K562 (cell line): ENCODE measurements around the gene PPIL1. TPM values are rescaled to one million over a fixed set of nuclear protein-coding genes. Genes with fewer than 3 reads are reported as not detected.

Experiments
- ATAC-seq: fragments of 200-7000 bp; cut with Tn5 transposase; 3 replicates; pipeline ENCODE4 v1.9.1; 2020; ENCODE audit warnings: moderate library complexity
- BruUV-seq: library from RNA; stranded (reverse); fragments of 400-500 nt; replicated peaks from 2 replicates; lab custom pipeline; 2021; lab: Mats Ljungman, UMichigan
- CTCF ChIA-PET: fragments of 300-600 bp; formaldehyde crosslinking; extraction: SDS; loops from one replicate; lab custom pipeline; 2021; ENCODE audit warnings: low intra/inter-chr PET ratio; lab: Yijun Ruan, JAX
- POLR2A ChIA-PET: fragments of 300-600, 350-650 bp; sonication (Branson Sonifier 250); formaldehyde crosslinking; extraction: SDS; loops from one replicate; lab custom pipeline; 2021; ENCODE audit warnings: antibody characterized with exemption, inconsistent platforms; lab: Yijun Ruan, JAX
- DNase-seq, 4 experiments: peaks; one replicate each; pipeline versions ENCODE4 v3.0.0 to v3.0.0-alpha.2; 2011 to 2018; ENCODE audit warnings: low spot score in 3 of 4, mixed read lengths in 3 of 4; ENCODE audit errors: extremely low read depth in 1 of 4
- FAIRE-seq: peaks from 2 replicates; lab custom pipeline; 2011; peaks lifted over from hg19 to GRCh38; lab: Jason Lieb, UNC
- H2AFZ ChIP-seq: 2 replicates; pipeline ENCODE4 v1.6.0; 2011; ENCODE audit warnings: low read depth, low read length, control low read depth, inconsistent platforms
- H3K27ac ChIP-seq: fragments of 200-600 bp; 3 replicates; pipeline ENCODE4 v1.8.0; 2011; ENCODE audit warnings: low read depth, mild to moderate bottlenecking, control low read depth, inconsistent platforms, low read length, moderate library complexity, mixed read lengths; ENCODE audit errors: extremely low read depth
- H3K27me3 ChIP-seq, 2 experiments: fragments of 300-600 bp in 1 of 2; 2 replicates in 1 of 2; 3 replicates in 1 of 2; pipeline versions ENCODE4 v1.6.0 to v1.8.0; 2011; ENCODE audit warnings: inconsistent platforms in 2 of 2, low read length in 2 of 2, mild to moderate bottlenecking in 1 of 2, mixed read lengths in 1 of 2, moderate library complexity in 1 of 2; ENCODE audit not compliant: control insufficient read depth in 2 of 2, insufficient read depth in 2 of 2
- H3K36me3 ChIP-seq: fragments of 300-600 bp; 3 replicates; pipeline ENCODE4 v1.8.0; 2011; ENCODE audit warnings: mild to moderate bottlenecking, low read length, inconsistent platforms; ENCODE audit not compliant: control insufficient read depth, insufficient read depth
- H3K4me1 ChIP-seq, 2 experiments: fragments of 200-600 bp in 1 of 2; replicated peaks in 1 of 2; 2 replicates in 1 of 2; 3 replicates in 1 of 2; pipeline versions ENCODE4 v1.5.1 to v1.8.0; 2011; ENCODE audit warnings: inconsistent platforms in 2 of 2, low read length in 2 of 2, mild to moderate bottlenecking in 1 of 2, mixed read lengths in 1 of 2, moderate library complexity in 1 of 2; ENCODE audit not compliant: control insufficient read depth in 2 of 2, insufficient read depth in 2 of 2
- H3K4me2 ChIP-seq: 2 replicates; pipeline ENCODE4 v1.6.1; 2011; ENCODE audit warnings: low read length, control low read depth, inconsistent platforms, mixed read lengths; ENCODE audit not compliant: insufficient read depth
- H3K4me3 ChIP-seq: fragments of 200-600 bp; sonication (generic), shearing (Covaris generic); 2 replicates; pipeline ENCODE4 v1.5.1; 2016; ENCODE audit warnings: control low read depth, inconsistent platforms
- H3K79me2 ChIP-seq: fragments of 200-600 bp; 3 replicates; pipeline ENCODE4 v1.8.0; 2011; ENCODE audit warnings: low read length, inconsistent platforms; ENCODE audit not compliant: control insufficient read depth, insufficient read depth
- H3K9ac ChIP-seq, 2 experiments: 2 replicates each; pipeline versions ENCODE4 v1.6.0 to v1.6.1; 2011; ENCODE audit warnings: low read depth in 2 of 2, low read length in 2 of 2, control low read depth in 1 of 2, inconsistent platforms in 1 of 2, mild to moderate bottlenecking in 1 of 2, mixed read lengths in 1 of 2; ENCODE audit not compliant: insufficient read depth in 1 of 2
- H3K9me1 ChIP-seq: one replicate; pipeline ENCODE4 v1.6.0; 2011; ENCODE audit warnings: inconsistent platforms, mild to moderate bottlenecking, low read length, moderate library complexity; ENCODE audit not compliant: control insufficient read depth, insufficient read depth
- H3K9me3 ChIP-seq: replicated peaks from 2 replicates; pipeline ENCODE4 v1.5.1; 2011; ENCODE audit warnings: low read depth, low read length, inconsistent platforms; ENCODE audit not compliant: control insufficient read depth, insufficient read depth
- H4K20me1 ChIP-seq: replicated peaks from 2 replicates; pipeline ENCODE4 v1.6.1; 2011; ENCODE audit warnings: low read length, inconsistent platforms, mixed read lengths; ENCODE audit not compliant: control insufficient read depth, insufficient read depth
- BRD9 ChIP-seq: fragments of 450-650 bp; IDR thresholded peaks from 2 replicates; pipeline ENCODE4 v1.6.1; 2018; ENCODE audit warnings: low read depth; ENCODE audit not compliant: partially characterized antibody
- CC2D1A ChIP-seq: fragments of 450-650 bp; IDR thresholded peaks from 2 replicates; pipeline ENCODE4 v1.6.1; 2017; ENCODE audit warnings: mild to moderate bottlenecking
- DLX4 ChIP-seq: fragments of 250-450 bp; sonication (Bioruptor Pico); IDR thresholded peaks from 2 replicates; pipeline ENCODE4 v1.6.1; 2021; ENCODE audit warnings: mild to moderate bottlenecking
- ETV1 ChIP-seq: fragments of 450-650 bp; conservative IDR thresholded peaks from 2 replicates; pipeline ENCODE4 v1.6.1; 2016; ENCODE audit warnings: missing genetic modification characterization, control low read depth, low read depth, missing compliant biosample characterization
- HCFC1 ChIP-seq: IDR thresholded peaks from 2 replicates; pipeline ENCODE4 v1.6.1; 2012; ENCODE audit warnings: low read depth, low read length, improper control_type of control experiment
- HNRNPH1 ChIP-seq: fragments of 200-400 bp; formaldehyde crosslinking; optimal IDR thresholded peaks from 2 replicates; pipeline ENCODE3; 2017; ENCODE audit warnings: low read depth, mild to moderate bottlenecking, low read length, moderate library complexity
- KDM1A ChIP-seq, 2 experiments: fragments of 450-650 bp; IDR thresholded peaks; 2 replicates each; pipeline ENCODE4 v1.6.1; 2016; ENCODE audit warnings: mild to moderate bottlenecking in 2 of 2
- PATZ1 ChIP-seq: fragments of 250-450 bp; sonication (Bioruptor Pico); IDR thresholded peaks from 2 replicates; pipeline ENCODE4 v1.5.0; 2020; ENCODE audit warnings: mild to moderate bottlenecking, borderline replicate concordance
- TEAD1 ChIP-seq, 2 experiments: fragments of 450-650 bp in 1 of 2; sonication (generic) in 1 of 2; formaldehyde crosslinking; IDR thresholded peaks; 2 replicates each; pipeline versions ENCODE4 v1.4.0 to v1.8.0; 2020 to 2022; ENCODE audit warnings: mild to moderate bottlenecking in 2 of 2, missing genetic modification reagents in 1 of 2
- XRCC4 ChIP-seq: IDR thresholded peaks from one replicate; pipeline ENCODE4 v1.6.1; 2011; ENCODE audit not compliant: insufficient read depth, insufficient read length; ENCODE audit errors: extremely low read depth
- ZBTB43 ChIP-seq: sonication (generic); formaldehyde crosslinking; IDR thresholded peaks from 2 replicates; pipeline ENCODE4 v1.8.0; 2023; ENCODE audit warnings: mild to moderate bottlenecking, missing genetic modification reagents
- ZBTB8A ChIP-seq: fragments of 450-650 bp; IDR thresholded peaks from 2 replicates; pipeline ENCODE4 v1.6.1; 2018; ENCODE audit warnings: mild to moderate bottlenecking, moderate library complexity; ENCODE audit not compliant: partially characterized antibody
- ZC3H11A ChIP-seq: IDR thresholded peaks from 2 replicates; pipeline ENCODE4 v1.6.1; 2012; ENCODE audit warnings: low read depth, low read length, improper control_type of control experiment
- whole genome bisulfite sequencing: fragments of 100-300 bp; shearing (Covaris generic); methylation state at CpG from one replicate; pipeline ENCODE4 v1.1.6; 2016; ENCODE audit warnings: low coverage, mixed read lengths; ENCODE audit not compliant: insufficient coverage; ENCODE audit errors: missing lambda C conversion rate; 5-methylcytosine and 5-hydroxymethylcytosine counted together
- in situ Hi-C: fragments of 300-500 bp; cut with MboI; formaldehyde crosslinking; loops from 4 replicates; pipeline ENCODE4 v1.15.0; 2018; ENCODE audit warnings: inconsistent platforms, mixed read lengths
- intact Hi-C: fragments of 100-400 bp; cut with micrococcal nuclease; formaldehyde crosslinking; loops from 2 replicates; pipeline ENCODE4 v1.14.2; 2022
- polyA plus RNA-seq, 8 experiments: library from polyadenylated mRNA; depleted of rRNA in 4 of 8; stranded (reverse) in 5 of 8; unstranded in 3 of 8; fragments of >200 nt; fragmentation: Nextera tagmentation in 2 of 8; fragmentation: Illumina TruSeq in 1 of 8; extraction: Ambion mirVana in 2 of 8; extraction: Trizol in 1 of 8; gene quantifications; 2 replicates each; pipeline versions ENCODE4 v1.2.1 to v1.2.3, GENCODE V29; 2011 to 2014; ENCODE audit warnings: inconsistent platforms in 1 of 8, missing spikeins in 1 of 8
- total RNA-seq, 7 experiments: library from RNA; depleted of rRNA in 6 of 7; stranded (reverse); fragments of >200 nt in 6 of 7; fragmentation: Illumina TruSeq in 2 of 7; extraction: Trizol in 2 of 7; gene quantifications; 2 replicates each; pipeline versions ENCODE4 v1.2.1 to v1.2.3, GENCODE V29; 2011 to 2021; ENCODE audit warnings: low replicate concordance in 1 of 7
- TF ChIP-seq, protein P1 (sequence below), 2 experiments: fragments of 450-650 bp; IDR thresholded peaks; 2 replicates each; pipeline ENCODE4 v1.6.1; 2016

The PPIL1 gene
- total and polyA plus RNA-seq, 9 of the 15 experiments (the other 6 are each of a cell fraction or from before 2014, with no cell fraction given), result 65.8 to 205 (median 130) TPM

DNA sequence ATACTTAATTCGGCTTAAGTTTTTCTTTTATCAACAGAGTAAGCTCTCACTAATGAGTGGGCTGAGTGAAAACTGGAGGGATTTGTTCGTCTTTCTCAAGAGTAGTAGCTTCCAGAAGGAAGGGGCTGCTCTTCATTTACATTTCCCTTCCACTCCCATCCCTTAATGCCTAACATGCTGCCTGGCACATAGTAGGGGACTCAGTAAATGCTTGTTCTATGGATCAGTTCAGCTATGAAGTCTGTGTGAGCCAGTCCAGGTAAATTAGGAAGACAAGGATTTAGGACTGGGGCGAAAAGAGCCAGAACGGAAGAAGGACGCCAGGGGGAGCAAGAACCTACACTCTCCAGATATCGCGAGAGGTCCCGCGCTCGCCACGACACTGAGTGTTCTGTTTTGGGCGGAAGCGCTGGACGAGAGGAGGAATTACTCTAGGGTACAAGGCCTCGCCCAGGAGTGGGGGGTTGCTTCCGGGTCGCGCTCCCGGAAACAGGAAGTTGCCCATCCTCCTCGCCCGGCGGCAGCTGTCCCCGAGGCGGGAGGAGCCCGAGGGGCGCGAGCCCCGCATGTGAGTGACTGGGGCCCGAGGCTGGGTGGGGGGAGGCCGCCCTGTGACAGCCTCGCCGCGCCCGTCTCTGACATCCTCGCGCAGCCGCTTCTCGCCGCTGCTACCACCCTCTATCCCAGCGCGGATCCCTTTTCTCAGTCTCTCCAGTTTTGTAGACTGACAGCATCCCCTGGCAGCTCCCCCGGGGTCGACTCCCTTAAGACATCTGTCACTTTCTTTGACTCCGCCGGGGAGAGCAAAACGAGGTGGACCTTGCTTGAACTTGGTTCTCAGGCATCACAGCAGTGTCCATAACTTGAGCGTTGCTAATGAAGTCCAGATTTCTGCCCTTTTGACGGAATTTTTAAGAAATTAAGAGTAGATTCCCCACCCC is 11.1 kb upstream of the PPIL1 start, which contains the start of gene C6orf89:
Gene C6orf89 (plus strand): TSS at position 492 of the 941 bp plus-strand sequence. CDS start 13,493 bp downstream, outside the sequence.
- in situ Hi-C loops, result no loop called here
- TSS peak; percentile 55 for BruUV-seq
- intact Hi-C loops, result loop anchor here (1.0 to 10.0 kb wide), 4 partner anchors 102 to 329 kb away; partner anchors contain the start of gene MTCH1
- Histone ChIP-seq H4K20me1 (no peaks in the 10 kb centered on the region), H3K9ac (peak within 1 kb of the TSS; percentile 86 to 88), H3K4me2 (peak within 1 kb of the TSS; percentile 88), H2AFZ (peak within 1 kb of the TSS; percentile 100), H3K4me3 (peak within 1 kb of the TSS; percentile 64), H3K9me1 (no peaks in the 10 kb centered on the region), H3K27me3 (no peaks in the 10 kb centered on the region), H3K27ac (peak within 1 kb of the TSS; percentile 90), H3K36me3 (0 out of 3 replicates have a peak, but pooled peaks cover 2% of the 10 kb centered on the region), H3K79me2 (peaks cover 51% of the 10 kb centered on the region), H3K4me1 (peaks cover 17 to 37% of the 10 kb centered on the region in 2 experiments; a peak in 4 of 5 replicates), H3K9me3 (no peaks in the 10 kb centered on the region)
- DNase-seq, result peak; percentile 93 to 100 (median 94)
- WGBS, result 1% methylated on average over 48 of the region's 48 CpGs
- CTCF ChIA-PET, result interaction anchor here (0.7 to 1.3 kb wide), 4 partner anchors 74 to 133 kb away, joined by 3 to 6 read pairs (median 4); no protein-coding TSS in a partner anchor
- POLR2A ChIA-PET, result interaction anchor here (0.6 to 5.8 kb wide), 15 partner anchors 11 to 428 kb away, joined by 3 to 79 read pairs (median 3); partner anchors contain the start of gene PPIL1
- peak; percentile 91 for FAIRE-seq
- ATAC-seq, result peak; percentile 93
- TF ChIP-seq ETV1 (tag) (peak; percentile 93), DLX4 (CRISPR knock-in tag) (no peak), PATZ1 (no peak), BRD9 (peak; percentile 69), TEAD1 (CRISPR knock-in tag; IDR thresholded peaks at IDR 0.05) (peak; percentile 46 to 73; a peak in 3 of 4 replicates), ZC3H11A (no peak), HCFC1 (peak; percentile 89), HNRNPH1 (no peak), XRCC4 (no peak), KDM1A (IDR thresholded peaks at IDR 0.05) (0 out of 4 replicates have a peak, but pooled peaks of 1 of the 2 experiments have one; percentile 32), ZBTB8A (no peak), ZBTB43 (CRISPR knock-in tag) (no peak; the same call in 1 of the 2 replicates), CC2D1A (peak; percentile 88)
- TF ChIP-seq, protein P1, sequence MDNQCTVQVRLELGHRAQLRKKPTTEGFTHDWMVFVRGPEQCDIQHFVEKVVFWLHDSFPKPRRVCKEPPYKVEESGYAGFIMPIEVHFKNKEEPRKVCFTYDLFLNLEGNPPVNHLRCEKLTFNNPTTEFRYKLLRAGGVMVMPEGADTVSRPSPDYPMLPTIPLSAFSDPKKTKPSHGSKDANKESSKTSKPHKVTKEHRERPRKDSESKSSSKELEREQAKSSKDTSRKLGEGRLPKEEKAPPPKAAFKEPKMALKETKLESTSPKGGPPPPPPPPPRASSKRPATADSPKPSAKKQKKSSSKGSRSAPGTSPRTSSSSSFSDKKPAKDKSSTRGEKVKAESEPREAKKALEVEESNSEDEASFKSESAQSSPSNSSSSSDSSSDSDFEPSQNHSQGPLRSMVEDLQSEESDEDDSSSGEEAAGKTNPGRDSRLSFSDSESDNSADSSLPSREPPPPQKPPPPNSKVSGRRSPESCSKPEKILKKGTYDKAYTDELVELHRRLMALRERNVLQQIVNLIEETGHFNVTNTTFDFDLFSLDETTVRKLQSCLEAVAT (IDR thresholded peaks at IDR 0.05), result peak; percentile 79 to 87; a peak in 3 of 4 replicates
